ENCODE measurements around the gene MEF2C. TPM values are rescaled to one million over a fixed set of nuclear protein-coding genes. Genes with fewer than 3 reads are reported as not detected.

Gene MEF2C
- total RNA-seq, 1 experiment from 2014 or later, result 13.0 TPM

GRCh38 chr5:88890070-88890781, 7.2 kb upstream of the MEF2C start (continued):
- no peak for TF ChIP-seq EZH2phosphoT487 (IDR thresholded peaks at IDR 0.05; ENCODE audit: borderline replicate concordance)

DNA sequence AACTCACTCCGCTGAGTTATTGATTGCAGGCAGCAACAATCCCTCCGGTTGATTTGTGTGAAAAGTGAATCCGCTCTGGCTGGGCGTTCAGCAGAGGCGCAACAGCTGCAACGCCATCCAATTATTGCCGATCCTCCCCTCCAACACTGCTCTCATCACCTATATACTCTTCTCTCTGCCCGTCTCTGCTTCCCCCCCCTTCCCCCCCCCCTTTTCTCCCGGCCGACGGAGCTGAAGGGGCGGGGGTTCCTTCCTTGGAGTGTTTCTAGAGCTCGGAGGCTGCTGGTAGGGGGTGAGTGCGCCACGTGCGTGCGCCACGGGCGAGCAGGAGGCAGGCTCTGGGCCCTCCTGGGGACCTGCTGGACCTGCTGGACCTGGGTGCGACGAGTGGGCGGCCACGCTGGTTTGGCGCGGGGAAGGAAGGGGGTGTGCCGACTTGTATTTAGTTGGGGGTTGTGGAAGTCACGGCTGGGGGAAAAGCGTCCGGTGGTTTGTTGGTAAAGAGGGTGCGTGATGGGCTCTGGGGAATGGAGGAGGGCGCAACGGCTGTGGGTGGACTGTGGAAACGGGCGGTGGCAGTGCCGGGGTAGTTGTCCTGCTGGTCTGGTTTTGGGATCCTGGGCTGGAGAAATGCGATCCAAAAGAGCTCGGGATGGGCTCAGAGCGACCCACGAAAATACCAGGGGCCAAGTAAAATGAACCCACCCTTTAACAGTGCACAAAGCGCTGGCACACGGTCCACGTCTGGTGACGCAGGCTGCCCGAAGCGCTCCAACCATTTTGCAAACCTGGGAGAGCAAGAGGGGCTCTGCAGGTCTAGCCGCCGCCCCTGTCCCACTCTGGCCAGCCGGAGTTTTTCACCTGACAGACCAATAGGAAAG, 6.4 kb upstream of the MEF2C start:
- Histone ChIP-seq H3K79me2 (ENCODE audit: insufficient read depth, low read length) (no peaks in the 10 kb centered on the region), H3K9me2 (ENCODE audit: insufficient read depth) (no peaks in the 10 kb centered on the region), H3K4me1 (ENCODE audit: control insufficient read depth in 1 of 2, insufficient read depth in 2 of 2, low read length in 2 of 2) (peaks cover 0 to 5% of the 10 kb centered on the region in 2 experiments; a peak in 3 of 4 replicates), H3K4me3 (replicated peaks in 1 of 2; ENCODE audit: low read depth in 1 of 2, low read length in 2 of 2) (no peak overlapping the region), H3K4me2 (ENCODE audit: low read length) (no peak overlapping the region), H3K9ac (ENCODE audit: low read length) (no peak overlapping the region), H3K36me3 (ENCODE audit: control insufficient read depth in 1 of 2, insufficient read depth in 2 of 2, low read length in 2 of 2) (no peaks in the 10 kb centered on the region), H3K9me3 (ENCODE audit: control insufficient read depth in 1 of 2, insufficient read depth in 1 of 2, low read depth in 1 of 2, low read length in 2 of 2) (no peaks in the 10 kb centered on the region), H2AFZ (ENCODE audit: low read depth, low read length, poor library complexity, severe bottlenecking) (no peak overlapping the region), H4K20me1 (ENCODE audit: insufficient read depth) (no peaks in the 10 kb centered on the region), H3K27me3 (ENCODE audit: insufficient read depth, low read length) (no peaks in the 10 kb centered on the region), H3K27ac (ENCODE audit: low read depth, low read length) (no peak overlapping the region)
- TF ChIP-seq SIN3A (IDR thresholded peaks at IDR 0.05; ENCODE audit: low read depth), result no peak
- ChIA-PET POLR2A (no interaction called here), CTCF (no interaction called here), RAD21 (ENCODE audit: low non-redundant PET in 1 of 2, low total read pairs in 2 of 2, uncharacterized antibody in 2 of 2, unreplicated experiment in 2 of 2) (no interaction called here)
- intact Hi-C loops (cut with micrococcal nuclease), result no loop called here
- BruUV-seq (replicated peaks), result no TSS peak
- DNase-seq (ENCODE audit: low read depth, low spot score) (no peak), ATAC-seq (no peak)

GRCh38 chr5:88888848-88889188, 5.8 kb upstream of the MEF2C start:
- intact Hi-C loops (cut with micrococcal nuclease), result no loop called here
- peaks cover 0 to 8% of the 10 kb centered on the region in 2 experiments; a peak in 3 of 4 replicates for H3K4me1 ChIP-seq (ENCODE audit: control insufficient read depth in 1 of 2, insufficient read depth in 2 of 2, low read length in 2 of 2)
- H3K36me3 ChIP-seq (ENCODE audit: control insufficient read depth in 1 of 2, insufficient read depth in 2 of 2, low read length in 2 of 2), result no peaks in the 10 kb centered on the region
- DNase-seq (ENCODE audit: low read depth, low spot score), result no peak
- H3K4me3 ChIP-seq (replicated peaks in 1 of 2; ENCODE audit: low read depth in 1 of 2, low read length in 2 of 2), result no peak overlapping the region
- H3K27me3 ChIP-seq (ENCODE audit: insufficient read depth, low read length), result no peaks in the 10 kb centered on the region
- H3K9me2 ChIP-seq (ENCODE audit: insufficient read depth), result no peaks in the 10 kb centered on the region
- no peak overlapping the region for H3K4me2 ChIP-seq (ENCODE audit: low read length)
- POLR2A ChIA-PET, result no interaction called here
- no peaks in the 10 kb centered on the region for H4K20me1 ChIP-seq (ENCODE audit: insufficient read depth)
- CTCF ChIA-PET, result no interaction called here
- H3K79me2 ChIP-seq (ENCODE audit: insufficient read depth, low read length), result no peaks in the 10 kb centered on the region
- H3K27ac ChIP-seq (ENCODE audit: low read depth, low read length), result no peak overlapping the region
- no peaks in the 10 kb centered on the region for H3K9me3 ChIP-seq (ENCODE audit: control insufficient read depth in 1 of 2, insufficient read depth in 1 of 2, low read depth in 1 of 2, low read length in 2 of 2)
- no peak overlapping the region for H2AFZ ChIP-seq (ENCODE audit: low read depth, low read length, poor library complexity, severe bottlenecking)
- no peak for ATAC-seq
- no TSS peak for BruUV-seq (replicated peaks)
- RAD21 ChIA-PET (ENCODE audit: low non-redundant PET in 1 of 2, low total read pairs in 2 of 2, uncharacterized antibody in 2 of 2, unreplicated experiment in 2 of 2), result no interaction called here
- no peak overlapping the region for H3K9ac ChIP-seq (ENCODE audit: low read length)
- no peak for TF ChIP-seq TCF7L2 (IDR thresholded peaks at IDR 0.05; ENCODE audit: borderline replicate concordance, extremely low read depth, insufficient read depth, insufficient read length)
- TF ChIP-seq EZH2phosphoT487 (IDR thresholded peaks at IDR 0.05; ENCODE audit: borderline replicate concordance), result no peak
- no peak for TF ChIP-seq ZNF274 (IDR thresholded peaks at IDR 0.05; ENCODE audit: low read depth, low read length)
- no peak for TF ChIP-seq SIN3A (IDR thresholded peaks at IDR 0.05; ENCODE audit: low read depth)
- no peak for TF ChIP-seq REST (IDR thresholded peaks at IDR 0.05; ENCODE audit: low read depth)
- TF ChIP-seq CEBPB (IDR thresholded peaks at IDR 0.05; ENCODE audit: low read depth), result no peak
- no peak for TF ChIP-seq EGR1 (IDR thresholded peaks at IDR 0.05; ENCODE audit: low read depth)
- no peak for TF ChIP-seq ATF3 (IDR thresholded peaks at IDR 0.05)
- no peak for TF ChIP-seq POLR2AphosphoS5 (IDR thresholded peaks at IDR 0.05; ENCODE audit: low read depth, low read length)
- TF ChIP-seq SRF (IDR thresholded peaks at IDR 0.05; ENCODE audit: low read depth), result no peak
- TF ChIP-seq SP1 (IDR thresholded peaks at IDR 0.05; ENCODE audit: low read depth), result no peak
